NCI-H226 (cell line): ENCODE data around the gene HP1BP3.
A peak's percentile ranks its signal among the peaks of the same experiment; 100 is the strongest.
"Not testable (repeated sequence)": the region's sequence is repeated elsewhere in the genome, so short reads cannot be mapped to it uniquely, and the experiment has no call there.

Experiments used
- DNase-seq: peaks from one replicate; pipeline ENCODE4 v3.0.0-alpha.2; 2015

HP1BP3 gene

DNA sequence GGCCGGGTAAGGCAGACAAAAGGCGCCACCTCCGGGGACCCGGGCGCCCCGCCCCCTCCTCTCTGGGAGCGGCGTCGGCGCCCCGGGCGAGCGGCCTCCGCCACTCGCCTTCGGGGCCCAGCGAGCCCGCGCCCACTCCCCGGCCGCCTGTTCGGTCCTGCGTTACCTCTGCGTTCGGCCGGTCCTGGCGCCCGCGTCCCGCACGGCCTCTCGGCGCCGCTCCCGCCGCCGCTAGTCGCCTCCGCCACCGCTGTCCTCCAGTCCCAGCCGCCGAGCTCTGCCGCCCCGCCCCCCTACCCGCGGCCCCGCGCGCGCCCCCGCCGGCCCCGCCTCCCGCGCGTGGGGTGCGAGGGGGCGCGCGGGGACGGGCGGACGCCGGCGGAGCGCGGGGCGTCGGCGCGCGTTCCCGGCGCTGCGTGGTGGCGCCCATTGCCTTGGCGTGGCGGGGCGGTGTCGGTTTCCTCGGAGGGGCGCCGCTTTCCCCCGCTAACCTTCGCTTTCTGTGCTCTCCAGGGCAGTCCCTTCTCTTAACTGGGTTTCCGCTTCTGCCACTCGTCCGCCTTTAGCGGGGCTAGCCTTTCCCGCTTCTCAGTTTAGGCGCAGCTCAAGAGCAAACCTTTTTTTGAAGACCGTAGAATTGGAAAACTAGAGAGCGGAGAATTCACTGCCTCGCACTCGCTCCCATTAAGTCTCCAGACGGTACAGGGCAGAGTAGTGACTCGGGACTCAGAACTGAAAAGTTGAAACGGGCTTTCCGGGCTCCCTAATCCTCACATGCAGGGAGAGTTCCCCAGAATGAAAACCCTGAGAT lies at the start of gene HP1BP3:
TSS of gene HP1BP3 (minus strand) at position 279 of the 811 bp plus-strand sequence. CDS start 6,867 bp downstream, outside the sequence.
- peak; percentile 59 for DNase-seq

GRCh38 chr1:20836230-20836629 lies 49.1 kb upstream of the HP1BP3 start:
- no peak for DNase-seq

- DNase-seq = no peak
These were observed 47.7 kb upstream of the HP1BP3 start for GRCh38 chr1:20834780-20835179.

GRCh38 chr1:20834192-20834591 lies 47.1 kb upstream of the HP1BP3 start:
- no peak for DNase-seq

GRCh38 chr1:20830378-20830777 lies 43.3 kb upstream of the HP1BP3 start:
- DNase-seq = no peak

- DNase-seq = no peak
These were observed 42.8 kb upstream of the HP1BP3 start for GRCh38 chr1:20829946-20830345.

DNA sequence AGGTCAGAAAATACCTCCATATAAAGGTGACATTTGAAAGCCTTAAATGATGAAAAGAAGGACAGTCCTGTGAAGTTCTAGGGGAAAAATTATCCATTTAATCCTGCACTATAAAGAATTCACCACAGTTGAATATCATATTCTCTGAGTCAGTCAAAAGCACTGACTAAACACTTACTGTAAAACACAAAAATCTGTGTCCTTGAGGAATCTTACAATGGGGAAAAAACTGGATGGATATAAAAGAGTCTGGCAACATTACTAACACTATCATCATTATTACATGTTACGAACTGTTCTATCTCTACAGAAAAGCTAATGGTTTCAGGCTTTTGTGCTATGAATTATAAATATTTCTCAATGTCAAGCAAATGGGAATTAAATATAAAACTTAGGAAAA lies 42.4 kb upstream of the HP1BP3 start:
- no peak for DNase-seq

DNA sequence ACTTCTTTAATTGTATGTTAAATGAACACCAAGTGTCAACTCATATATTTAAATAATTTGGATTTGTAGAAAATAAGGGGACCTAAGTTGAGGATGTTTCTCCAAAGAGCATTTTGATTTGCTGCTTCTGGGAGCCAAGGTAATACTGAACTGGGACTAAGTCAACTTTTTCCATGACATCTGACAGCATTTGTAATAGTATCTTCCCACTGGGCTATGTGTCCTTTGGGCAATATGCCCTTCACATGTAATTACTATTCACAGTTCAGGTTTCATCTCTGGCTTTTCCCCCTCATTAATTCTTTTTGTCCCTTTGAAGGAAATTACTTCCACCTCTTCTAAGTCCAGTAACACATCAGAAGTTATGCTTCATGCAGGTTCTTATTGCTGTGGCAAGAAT lies 36.7 kb upstream of the HP1BP3 start:
- DNase-seq = no peak

GRCh38 chr1:20821466-20821865 lies 34.4 kb upstream of the HP1BP3 start:
- DNase-seq = no peak

- DNase-seq = no peak
These were observed 32.7 kb upstream of the HP1BP3 start for GRCh38 chr1:20819818-20820217.

- no peak for DNase-seq
These were observed 27.4 kb upstream of the HP1BP3 start for GRCh38 chr1:20814534-20814871.

DNA sequence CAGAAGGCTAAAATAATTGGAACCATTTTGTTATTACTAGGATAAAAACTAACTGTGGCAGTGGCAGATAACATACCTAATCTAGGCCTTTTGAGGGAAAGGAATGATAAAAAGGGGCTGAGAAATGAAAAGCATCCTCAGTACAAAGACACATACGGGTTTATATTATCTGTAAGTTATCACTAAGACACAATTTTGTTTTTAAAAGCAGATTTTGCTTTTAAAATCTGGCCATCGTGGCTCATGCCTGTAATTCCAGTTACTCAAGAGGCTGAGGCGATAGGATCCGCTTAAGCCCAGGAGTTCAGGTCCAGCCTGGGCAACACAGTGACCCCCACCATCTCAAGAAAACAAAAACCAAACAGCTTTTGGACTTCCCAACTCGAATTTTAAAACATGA lies 24.8 kb upstream of the HP1BP3 start:
- no peak for DNase-seq

DNA sequence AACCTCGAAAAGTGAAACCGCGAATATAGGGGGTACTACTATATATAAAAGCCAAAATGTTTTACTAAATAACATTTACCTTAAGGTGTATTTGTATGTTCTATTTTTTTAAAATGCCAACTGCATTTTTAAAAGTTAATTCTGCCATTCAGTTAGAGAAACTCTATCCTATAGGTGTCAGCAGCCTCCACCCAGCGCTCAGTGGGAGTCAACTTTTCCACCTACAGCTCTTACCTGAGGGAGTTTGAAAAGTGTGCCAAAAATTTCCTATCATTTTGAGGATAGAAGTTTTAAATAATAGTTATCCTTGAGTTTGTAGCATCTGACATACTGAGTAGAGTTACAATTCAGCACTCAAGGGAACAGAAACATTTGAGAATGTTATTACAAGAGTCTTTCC lies 6.1 kb upstream of the HP1BP3 start:
- no peak for DNase-seq

DNA sequence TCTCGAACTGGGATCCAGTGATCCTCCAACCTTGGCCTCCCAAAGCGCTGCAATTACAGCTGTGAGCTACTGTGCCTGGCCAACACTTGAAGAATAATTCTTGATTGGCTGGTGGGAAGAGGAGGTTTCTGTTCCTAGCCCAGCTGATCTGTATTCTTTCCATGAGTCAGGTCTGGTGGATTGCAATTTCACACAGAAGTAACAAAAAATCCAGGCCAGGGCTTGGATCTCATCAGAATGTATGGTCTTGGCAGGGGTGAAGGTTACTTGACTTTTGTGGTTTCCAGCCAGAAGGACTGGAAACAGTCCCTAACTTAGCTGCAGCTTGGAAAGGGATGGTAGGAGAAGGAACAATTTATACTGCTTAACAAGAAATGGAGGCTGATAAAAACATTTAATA lies 5.1 kb upstream of the HP1BP3 start:
- peak; percentile 38 for DNase-seq

- DNase-seq = no peak
These were observed 3.7 kb upstream of the HP1BP3 start for GRCh38 chr1:20790785-20791184.

GRCh38 chr1:20789598-20789997 lies 2.5 kb upstream of the HP1BP3 start:
- DNase-seq = not testable (repeated sequence)

DNA sequence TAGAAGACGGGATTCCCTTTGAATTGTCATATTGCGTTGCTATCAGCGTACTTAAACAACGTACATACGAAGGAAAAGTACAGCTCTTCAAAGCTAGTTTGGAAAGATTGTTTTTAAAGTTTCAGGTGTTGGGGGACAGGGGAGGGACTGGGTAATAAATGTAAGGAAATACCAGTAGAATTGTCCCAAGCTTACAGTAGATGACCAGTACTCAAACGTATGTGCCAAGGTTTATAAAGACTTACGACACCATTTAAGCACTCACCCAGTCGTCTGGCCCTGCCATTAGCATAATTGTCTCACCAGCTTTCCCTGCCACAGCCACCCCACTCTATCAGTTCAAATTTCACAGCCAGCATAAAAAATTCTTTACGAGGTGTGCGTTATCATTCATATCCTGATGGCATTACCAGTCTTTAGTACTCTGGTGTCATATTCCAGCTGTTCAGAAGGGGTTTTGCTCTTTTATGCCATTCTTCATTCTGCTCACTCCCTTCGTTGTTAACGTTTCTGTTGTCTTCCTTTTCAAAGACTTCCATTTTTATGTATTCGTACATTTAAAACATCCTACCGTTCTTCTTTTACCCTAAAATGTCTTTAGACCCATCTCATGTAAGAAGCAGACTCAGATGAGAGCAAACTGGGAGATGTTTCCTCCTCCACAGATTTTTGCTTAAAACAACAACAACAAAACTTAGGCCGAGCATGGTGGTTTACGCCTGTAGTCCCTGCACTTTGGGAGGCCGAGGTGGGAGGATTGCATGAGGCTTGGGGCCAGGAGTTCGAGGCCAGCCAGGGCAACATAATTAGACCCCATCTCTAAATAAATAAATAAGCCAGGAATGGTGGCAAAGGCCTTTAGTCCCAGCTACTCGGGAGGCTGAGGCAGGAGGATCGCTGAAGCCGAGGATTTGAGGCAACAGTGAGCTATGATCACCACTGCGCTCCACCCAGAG lies 1.0 kb upstream of the HP1BP3 start:
- no peak for DNase-seq

DNA sequence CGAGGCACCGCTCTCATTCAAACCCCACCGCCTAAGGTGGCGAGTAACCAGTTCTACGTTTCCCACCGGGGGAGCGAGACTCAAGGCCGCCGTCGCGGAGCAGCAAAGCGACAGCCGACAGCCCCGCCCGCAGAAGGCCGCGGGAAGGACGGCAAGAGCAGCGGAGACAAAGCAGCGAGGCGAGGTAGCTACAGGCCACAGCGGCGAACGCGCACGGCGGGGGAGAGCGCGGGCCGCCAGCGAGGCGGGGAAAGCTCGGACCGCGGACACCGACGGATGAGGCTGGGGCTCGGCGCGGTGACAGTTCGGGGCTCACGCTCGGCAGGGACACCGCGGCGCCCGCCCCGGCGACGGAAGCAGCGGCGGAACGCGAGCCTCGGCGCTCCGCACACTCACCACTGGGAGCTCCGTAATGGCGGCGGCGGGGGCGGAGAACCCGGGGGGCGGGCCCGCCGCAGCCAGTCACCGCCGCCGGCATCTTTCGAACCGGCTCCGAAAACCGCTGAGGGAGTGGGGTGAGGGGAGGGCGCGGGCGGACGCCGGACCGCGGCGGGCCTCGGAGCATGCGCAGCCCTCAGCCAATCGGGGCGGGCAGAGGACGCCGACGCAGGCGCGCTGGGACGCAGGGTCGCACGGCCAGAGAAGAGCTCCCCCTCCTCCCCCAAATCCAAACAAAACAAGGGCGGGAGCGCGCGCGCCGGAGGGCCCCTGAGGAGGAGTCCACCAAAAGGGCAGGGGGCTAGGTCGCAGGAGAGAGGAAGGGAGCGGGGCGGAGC lies 666 bp downstream of the HP1BP3 start:
- peak; percentile 88 for DNase-seq

- no peak for DNase-seq
These were observed 1.2 kb downstream of the HP1BP3 start for GRCh38 chr1:20785907-20786252.

- DNase-seq = no peak
These were observed 11.4 kb downstream of the HP1BP3 start for GRCh38 chr1:20775700-20776099.

DNA sequence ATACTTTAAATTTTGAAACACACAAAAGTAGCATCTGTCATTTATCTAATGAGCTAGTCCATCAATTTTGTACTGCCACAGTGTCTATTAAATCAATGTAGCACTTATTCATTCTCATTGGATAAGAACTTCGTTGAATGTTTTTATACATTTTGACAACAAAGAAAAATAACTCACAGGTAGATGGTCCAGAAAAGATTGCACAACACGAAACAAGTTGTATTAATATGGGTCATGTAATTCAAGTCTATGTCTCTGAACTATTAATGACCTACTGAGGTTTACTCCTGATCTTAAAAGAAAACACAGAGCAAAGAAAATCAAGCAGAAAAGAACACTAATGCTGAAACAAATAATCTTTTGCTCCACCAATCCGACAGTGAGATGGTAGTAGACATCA lies 15.3 kb downstream of the HP1BP3 start:
- DNase-seq = no peak

DNA sequence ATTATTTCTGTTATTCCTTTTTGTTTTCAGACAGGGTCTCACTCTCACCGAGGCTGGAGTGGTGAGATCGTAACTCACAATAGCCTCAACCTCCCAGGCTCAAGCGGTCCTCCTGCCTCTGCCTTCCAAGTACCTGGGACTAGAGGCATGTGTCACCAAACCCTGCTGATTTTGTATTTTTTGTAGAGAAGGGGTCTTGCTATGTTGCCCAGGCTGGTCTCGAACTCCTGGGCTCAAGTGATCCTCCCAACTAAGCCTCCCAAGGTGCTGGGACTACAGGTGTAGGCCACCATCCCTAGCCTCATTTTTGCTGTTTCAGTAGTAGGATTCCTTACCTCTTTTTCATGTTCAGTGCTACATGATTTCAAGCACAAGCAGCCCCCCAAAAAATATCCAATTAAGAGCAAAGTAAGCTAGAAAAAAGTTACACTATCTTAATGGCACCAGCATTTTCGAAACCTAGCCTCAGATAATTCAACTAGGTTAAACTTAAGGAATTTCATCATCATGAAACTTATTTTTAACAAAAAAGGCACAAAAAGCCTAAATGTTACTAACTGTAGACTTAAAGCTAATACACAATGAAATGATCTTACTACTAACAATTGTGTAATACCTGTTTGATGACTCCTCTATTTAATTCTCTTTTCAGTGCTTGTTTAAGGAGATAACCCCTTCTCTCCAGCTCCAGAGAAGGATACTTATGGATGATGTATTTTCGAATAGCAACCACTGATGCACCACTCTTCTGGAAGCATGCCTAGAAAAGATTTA lies 16.6 kb downstream of the HP1BP3 start:
- DNase-seq = no peak

- DNase-seq = no peak
These were observed 19.8 kb downstream of the HP1BP3 start for GRCh38 chr1:20767271-20767670.
